GM06990 (cell line): Measurements from ENCODE around the gene SP1.
"Not testable (repeated sequence)": the region's sequence is repeated elsewhere in the genome, so short reads cannot be mapped to it uniquely, and the experiment has no call there.

Experiments used
- DNase-seq: peaks from one replicate; pipeline ENCODE4 v3.0.0-alpha.2; 2011; ENCODE audit not compliant: insufficient read length; ENCODE audit errors: extremely low read depth
- H3K27me3 ChIP-seq: replicated peaks from 2 replicates; pipeline ENCODE4 v1.6.0; 2011; ENCODE audit warnings: low read length; ENCODE audit not compliant: control insufficient read depth, insufficient read depth
- H3K36me3 ChIP-seq: 2 replicates; pipeline ENCODE4 v1.5.1; 2011; ENCODE audit warnings: low read length; ENCODE audit not compliant: control insufficient read depth, insufficient read depth
- H3K4me3 ChIP-seq: replicated peaks from 2 replicates; pipeline ENCODE4 v1.5.1; 2011; ENCODE audit warnings: low read depth, mild to moderate bottlenecking, control low read depth, low read length
- TF ChIP-seq, protein P1 (sequence below): IDR thresholded peaks from 2 replicates; pipeline ENCODE4 v1.5.1; 2011; ENCODE audit warnings: low read length, control low read depth, mild to moderate bottlenecking, inconsistent platforms; ENCODE audit not compliant: insufficient read depth, poor library complexity, severe bottlenecking

Gene SP1

GRCh38 chr12:53380104-53380793 is at the start of gene SP1:
TSS of gene SP1 (plus strand) at chr12:53380176. CDS start at chr12:53380292, 116 bp downstream.
- TF ChIP-seq, protein P1, sequence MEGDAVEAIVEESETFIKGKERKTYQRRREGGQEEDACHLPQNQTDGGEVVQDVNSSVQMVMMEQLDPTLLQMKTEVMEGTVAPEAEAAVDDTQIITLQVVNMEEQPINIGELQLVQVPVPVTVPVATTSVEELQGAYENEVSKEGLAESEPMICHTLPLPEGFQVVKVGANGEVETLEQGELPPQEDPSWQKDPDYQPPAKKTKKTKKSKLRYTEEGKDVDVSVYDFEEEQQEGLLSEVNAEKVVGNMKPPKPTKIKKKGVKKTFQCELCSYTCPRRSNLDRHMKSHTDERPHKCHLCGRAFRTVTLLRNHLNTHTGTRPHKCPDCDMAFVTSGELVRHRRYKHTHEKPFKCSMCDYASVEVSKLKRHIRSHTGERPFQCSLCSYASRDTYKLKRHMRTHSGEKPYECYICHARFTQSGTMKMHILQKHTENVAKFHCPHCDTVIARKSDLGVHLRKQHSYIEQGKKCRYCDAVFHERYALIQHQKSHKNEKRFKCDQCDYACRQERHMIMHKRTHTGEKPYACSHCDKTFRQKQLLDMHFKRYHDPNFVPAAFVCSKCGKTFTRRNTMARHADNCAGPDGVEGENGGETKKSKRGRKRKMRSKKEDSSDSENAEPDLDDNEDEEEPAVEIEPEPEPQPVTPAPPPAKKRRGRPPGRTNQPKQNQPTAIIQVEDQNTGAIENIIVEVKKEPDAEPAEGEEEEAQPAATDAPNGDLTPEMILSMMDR = no peak
- Histone ChIP-seq H3K4me3 (peak within 1 kb of the TSS; percentile 75), H3K27me3 (no peaks in the 10 kb centered on the region), H3K36me3 (peaks cover 11% of the 10 kb centered on the region)
- peak; percentile 93 for DNase-seq

GRCh38 chr12:53330671-53331070 is 49.3 kb upstream of the SP1 start:
- H3K36me3 ChIP-seq = no peaks in the 10 kb centered on the region
- H3K27me3 ChIP-seq = no peaks in the 10 kb centered on the region; the same call in 1 of the 2 replicates
- TF ChIP-seq, protein P1 = no peak
- no peak for DNase-seq
- H3K4me3 ChIP-seq = no peak overlapping the region

DNA sequence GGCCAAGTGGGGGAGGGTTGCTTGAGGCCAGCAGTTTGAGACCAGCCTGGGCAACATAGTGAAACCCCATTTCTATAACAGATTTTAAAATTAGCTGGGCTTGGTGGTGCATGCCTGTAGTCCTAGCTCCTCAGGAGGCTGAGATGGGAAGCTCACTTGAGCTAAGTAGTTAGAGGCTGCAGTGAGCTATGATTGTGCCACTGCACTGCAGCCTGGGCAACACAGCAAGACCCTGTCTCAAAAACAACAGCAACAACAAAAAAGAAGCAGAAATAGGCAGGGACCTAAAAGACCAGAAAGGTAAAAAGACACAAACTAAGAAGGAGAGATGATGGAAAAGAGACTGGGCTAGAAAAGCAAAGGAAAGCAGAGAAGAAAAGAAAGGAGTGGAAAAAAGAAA is 47.6 kb upstream of the SP1 start:
- H3K36me3 ChIP-seq, H3K27me3 ChIP-seq, DNase-seq, H3K4me3 ChIP-seq: not testable (repeated sequence)

- Histone ChIP-seq H3K27me3 (no peaks in the 10 kb centered on the region; the same call in 1 of the 2 replicates), H3K4me3 (no peak overlapping the region), H3K36me3 (no peaks in the 10 kb centered on the region)
- DNase-seq = no peak
- TF ChIP-seq, protein P1 = no peak
These were observed 47.2 kb upstream of the SP1 start for GRCh38 chr12:53332744-53333143.

DNA sequence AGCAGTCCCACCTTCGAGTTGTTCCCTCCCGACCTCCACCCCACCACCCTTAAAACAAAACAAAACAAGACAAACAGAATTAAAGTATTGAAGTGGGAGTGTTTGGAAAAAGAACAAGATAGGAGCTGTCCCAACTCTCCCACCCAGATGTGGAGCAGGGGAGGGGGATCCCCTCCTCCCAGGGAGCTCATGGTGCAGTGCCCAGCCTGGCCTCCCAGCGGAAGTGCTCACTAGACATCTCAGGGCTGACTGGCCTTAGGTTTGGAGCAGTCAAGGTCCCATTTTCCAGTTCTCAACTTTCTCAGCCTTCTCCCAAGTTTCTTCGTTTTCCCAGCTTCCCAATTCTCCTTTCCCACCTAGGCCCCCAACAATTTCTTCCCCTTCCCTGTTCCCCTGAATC is 46.7 kb upstream of the SP1 start:
- H3K4me3 ChIP-seq = no peak overlapping the region
- TF ChIP-seq, protein P1 = no peak
- H3K36me3 ChIP-seq = no peaks in the 10 kb centered on the region
- H3K27me3 ChIP-seq = no peaks in the 10 kb centered on the region; the same call in 1 of the 2 replicates
- DNase-seq = no peak

DNA sequence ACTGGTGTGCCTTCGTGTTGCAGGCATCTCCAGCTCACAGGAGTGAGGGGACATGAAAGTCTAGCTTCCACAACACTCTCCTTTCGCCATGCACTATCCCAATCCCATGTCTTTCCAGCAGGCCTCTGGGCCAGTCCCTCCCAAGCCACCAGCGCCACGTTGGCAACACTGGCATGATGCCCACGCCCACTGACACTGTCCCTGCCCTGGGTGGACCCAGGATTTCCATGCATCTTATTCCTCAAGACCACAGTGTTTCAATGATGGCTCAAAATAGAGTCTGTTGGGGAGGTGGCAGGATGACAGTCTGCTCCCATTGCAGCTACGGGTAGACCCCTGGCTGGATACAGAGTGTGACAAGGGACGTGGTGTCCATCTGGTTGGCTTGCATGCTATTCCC is 46.1 kb upstream of the SP1 start:
- no peaks in the 10 kb centered on the region; the same call in none of the 2 replicates for H3K27me3 ChIP-seq
- no peaks in the 10 kb centered on the region for H3K36me3 ChIP-seq
- TF ChIP-seq, protein P1 = no peak
- no peak overlapping the region for H3K4me3 ChIP-seq
- no peak for DNase-seq
